Vagina (tissue), 2 donors: ENCODE measurements around the gene CNOT6.

Experiments used
- CTCF ChIP-seq, 3 experiments: fragments of 450-650 bp in 2 of 3; fragments of 200-600 bp in 1 of 3; sonication (generic) in 1 of 3; IDR thresholded peaks; one replicate each; pipeline ENCODE4 v1.5.1; 2017 to 2019; ENCODE audit warnings: antibody characterized with exemption in 3 of 3, mild to moderate bottlenecking in 2 of 3, moderate library complexity in 2 of 3
- POLR2AphosphoS5 ChIP-seq, 2 donors: sonication (generic); formaldehyde crosslinking; IDR thresholded peaks; one replicate each; pipeline ENCODE4 v1.9.0; 2017; ENCODE audit warnings: antibody characterized with exemption in 2 of 2, mild to moderate bottlenecking in 2 of 2, low read depth in 1 of 2; ENCODE audit not compliant: insufficient read depth in 1 of 2

- TF ChIP-seq CTCF (IDR thresholded peaks at IDR 0.05) (no peak), POLR2AphosphoS5 (IDR thresholded peaks at IDR 0.05; ENCODE audit: insufficient read depth in 1 of 2, low read depth in 1 of 2) (no peak)
Measured at GRCh38 chr5:180469586-180469865, 24.7 kb upstream of the CNOT6 start.
